DND-41 (cell line): ENCODE measurements around the gene BLVRB.

Experiments
- ATAC-seq: fragments of 200-7000 bp; cut with Tn5 transposase; 3 replicates; pipeline ENCODE4 v1.9.1; 2021; ENCODE audit warnings: low read depth; ENCODE audit not compliant: insufficient read depth
- DNase-seq: peaks from one replicate; pipeline ENCODE4 v3.0.0-alpha.2; 2020
- H2AFZ ChIP-seq: 2 replicates; pipeline ENCODE4 v1.6.0; 2012; ENCODE audit warnings: low read depth, low read length
- H3K27ac ChIP-seq: 2 replicates; pipeline ENCODE4 v1.5.1; 2012; ENCODE audit warnings: low read length, inconsistent platforms
- H3K27me3 ChIP-seq: fragments of 200-600 bp; sonication (generic); 2 replicates; pipeline ENCODE4 v1.6.0; 2012; ENCODE audit warnings: low read length, mild to moderate bottlenecking, inconsistent platforms; ENCODE audit not compliant: insufficient read depth, poor library complexity
- H3K36me3 ChIP-seq: 2 replicates; pipeline ENCODE4 v1.5.1; 2012; ENCODE audit warnings: low read length, inconsistent platforms; ENCODE audit not compliant: insufficient read depth
- H3K4me1 ChIP-seq: 2 replicates; pipeline ENCODE4 v1.5.1; 2012; ENCODE audit warnings: mild to moderate bottlenecking, low read length; ENCODE audit not compliant: insufficient read depth
- H3K4me2 ChIP-seq: 2 replicates; pipeline ENCODE4 v1.6.0; 2012; ENCODE audit warnings: mild to moderate bottlenecking, moderate library complexity, low read length, inconsistent platforms; ENCODE audit not compliant: insufficient read depth
- H3K4me3 ChIP-seq, 2 experiments: fragments of 200-600 bp in 1 of 2; shearing (Covaris generic) in 1 of 2; 2 replicates each; pipeline ENCODE4 v1.5.1; 2012 to 2016; ENCODE audit warnings: inconsistent platforms in 2 of 2, low read length in 2 of 2, mild to moderate bottlenecking in 2 of 2, low read depth in 1 of 2, moderate library complexity in 1 of 2
- H3K79me2 ChIP-seq: 2 replicates; pipeline ENCODE4 v1.6.0; 2012; ENCODE audit warnings: low read length, inconsistent platforms; ENCODE audit not compliant: insufficient read depth
- H3K9ac ChIP-seq: 2 replicates; pipeline ENCODE4 v1.6.0; 2012; ENCODE audit warnings: low read depth, mild to moderate bottlenecking, inconsistent platforms, low read length, moderate library complexity
- H3K9me3 ChIP-seq: 2 replicates; pipeline ENCODE4 v1.5.1; 2012; ENCODE audit warnings: low read length, moderate library complexity, mild to moderate bottlenecking, inconsistent platforms; ENCODE audit not compliant: insufficient read depth, severe bottlenecking
- H4K20me1 ChIP-seq: 2 replicates; pipeline ENCODE4 v1.6.0; 2012; ENCODE audit warnings: low read length; ENCODE audit not compliant: insufficient read depth
- CTCF ChIP-seq: IDR thresholded peaks from 2 replicates; pipeline ENCODE4 v1.5.1; 2012; ENCODE audit warnings: borderline replicate concordance, low read length, moderate library complexity, mild to moderate bottlenecking; ENCODE audit not compliant: poor library complexity, severe bottlenecking; ENCODE audit errors: extremely low read depth
- EZH2 ChIP-seq: IDR thresholded peaks from 3 replicates; pipeline ENCODE4 v1.6.1; 2012; ENCODE audit warnings: borderline replicate concordance, low read depth, mild to moderate bottlenecking, moderate library complexity, low read length, inconsistent platforms; ENCODE audit not compliant: severe bottlenecking

Gene BLVRB

DNA sequence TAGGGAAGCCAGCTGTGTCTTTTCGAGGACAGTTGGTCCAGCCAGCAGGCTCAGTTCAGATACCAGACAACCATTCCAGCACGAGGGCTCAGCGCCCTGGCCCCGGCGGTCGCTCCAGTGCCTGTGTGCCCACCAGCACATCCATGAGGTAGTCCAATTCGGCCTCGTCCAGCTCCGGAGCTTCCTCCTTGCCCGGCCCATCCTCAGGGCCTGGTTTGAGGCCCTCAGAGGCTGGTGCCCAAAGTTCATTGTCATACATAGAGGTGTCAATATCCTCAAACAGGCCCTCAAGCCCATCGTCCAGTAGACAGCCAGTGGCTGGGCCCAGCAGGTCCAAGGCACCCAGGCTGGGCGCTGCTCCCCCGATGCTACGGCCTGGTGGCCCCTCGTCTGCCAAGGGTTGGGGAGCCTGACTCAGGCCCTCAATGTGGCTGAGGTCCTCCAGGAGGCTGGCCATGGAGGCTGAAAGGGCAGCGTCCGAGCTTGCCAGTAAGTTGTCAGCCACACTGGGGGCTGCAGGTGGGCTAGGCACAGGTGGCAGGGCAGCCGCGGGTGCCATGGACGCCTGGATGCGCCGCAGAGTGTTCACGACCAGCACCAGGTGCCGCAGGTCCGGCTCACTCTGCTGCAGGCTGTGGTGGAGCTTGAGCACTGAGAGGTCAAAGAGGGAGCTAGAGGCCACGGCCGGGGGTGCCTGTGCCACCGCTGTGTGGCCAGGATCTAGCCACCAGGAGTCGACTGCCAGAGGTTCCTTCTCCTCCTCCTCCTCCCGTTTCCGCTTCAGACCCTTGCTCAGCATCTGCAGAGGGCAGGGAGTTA lies 42.6 kb downstream of the BLVRB start:
- H3K4me1 ChIP-seq, result peaks cover 29% of the 10 kb centered on the region
- no peaks in the 10 kb centered on the region for H4K20me1 ChIP-seq
- TF ChIP-seq CTCF, result no peak
- H3K27ac ChIP-seq, result no peak overlapping the region
- DNase-seq (no peak), ATAC-seq (no peak)
- H3K9ac ChIP-seq, result no peak overlapping the region
- H3K79me2 ChIP-seq, result peaks cover 19% of the 10 kb centered on the region
- no peak overlapping the region for H3K4me3 ChIP-seq
- H3K36me3 ChIP-seq, result peaks cover 13% of the 10 kb centered on the region; the same call in 1 of the 2 replicates
- H3K27me3 ChIP-seq, result no peaks in the 10 kb centered on the region
- no peak overlapping the region for H2AFZ ChIP-seq
- no peaks in the 10 kb centered on the region for H3K9me3 ChIP-seq
- no peak overlapping the region for H3K4me2 ChIP-seq

GRCh38 chr19:40421993-40422747 lies 43.4 kb downstream of the BLVRB start:
- Histone ChIP-seq H3K9ac (no peak overlapping the region), H4K20me1 (no peaks in the 10 kb centered on the region), H3K9me3 (no peaks in the 10 kb centered on the region), H3K4me1 (peaks cover 29% of the 10 kb centered on the region), H3K27me3 (no peaks in the 10 kb centered on the region), H3K79me2 (peaks cover 19% of the 10 kb centered on the region), H3K4me3 (no peak overlapping the region), H2AFZ (no peak overlapping the region), H3K36me3 (peaks cover 13% of the 10 kb centered on the region; the same call in 1 of the 2 replicates), H3K27ac (no peak overlapping the region), H3K4me2 (no peak overlapping the region)
- TF ChIP-seq EZH2 (no peak), CTCF (no peak)
- ATAC-seq (no peak), DNase-seq (no peak)

GRCh38 chr19:40420766-40421765 lies 44.5 kb downstream of the BLVRB start:
- Histone ChIP-seq H2AFZ (peak overlapping the region; percentile 83), H3K79me2 (peaks cover 19% of the 10 kb centered on the region), H3K4me3 (peak overlapping the region; percentile 27 to 61; a peak in 3 of 4 replicates), H3K27me3 (no peaks in the 10 kb centered on the region), H3K9me3 (no peaks in the 10 kb centered on the region), H3K36me3 (peaks cover 13% of the 10 kb centered on the region; the same call in 1 of the 2 replicates), H3K9ac (peak overlapping the region; percentile 78), H3K4me1 (peaks cover 24% of the 10 kb centered on the region), H3K4me2 (peak overlapping the region; percentile 91), H3K27ac (peak overlapping the region; percentile 78), H4K20me1 (no peaks in the 10 kb centered on the region)
- ATAC-seq (peak; percentile 57), DNase-seq (peak; percentile 80)
- TF ChIP-seq EZH2 (no peak), CTCF (peak; percentile 97)
